Naive B cell (primary cell): ENCODE measurements around the gene POFUT2. TPM values are rescaled to one million over a fixed set of nuclear protein-coding genes. Genes with fewer than 3 reads are reported as not detected.
A peak's percentile ranks its signal among the peaks of the same experiment; 100 is the strongest.

Experiments
- ATAC-seq, 2 donors: fragments of 150-1000 bp; cut with Tn5 transposase; 2 replicates each; pipeline ENCODE4 v1.10.0; 2021; ENCODE audit warnings: low read depth in 2 of 2, mild to moderate bottlenecking in 2 of 2, moderate library complexity in 2 of 2
- DNase-seq: peaks from one replicate; pipeline ENCODE4 v3.0.0; 2022
- H3K27ac Mint-ChIP-seq, 6 donors: one replicate each; pipeline ENCODE4 v1.8.0; 2020 to 2022; ENCODE audit warnings: mild to moderate bottlenecking in 6 of 6, mixed read lengths in 6 of 6, moderate library complexity in 5 of 6, inconsistent platforms in 2 of 6
- H3K27me3 Mint-ChIP-seq, 3 donors: one replicate each; pipeline ENCODE4 v1.8.0; 2021 to 2022; ENCODE audit warnings: mixed read lengths in 3 of 3, mild to moderate bottlenecking in 1 of 3
- H3K36me3 Mint-ChIP-seq, 2 donors: one replicate each; pipeline ENCODE4 v1.8.0; 2020 to 2022; ENCODE audit warnings: mixed read lengths in 2 of 2, inconsistent platforms in 1 of 2, mild to moderate bottlenecking in 1 of 2
- H3K4me1 Mint-ChIP-seq, 3 donors: one replicate each; pipeline ENCODE4 v1.8.0; 2020 to 2022; ENCODE audit warnings: mixed read lengths in 3 of 3, inconsistent platforms in 1 of 3, mild to moderate bottlenecking in 1 of 3, moderate library complexity in 1 of 3
- H3K4me3 Mint-ChIP-seq, 8 donors: one replicate each; pipeline ENCODE4 v1.8.0; 2020 to 2022; ENCODE audit warnings: mild to moderate bottlenecking in 8 of 8, mixed read lengths in 8 of 8, moderate library complexity in 8 of 8, inconsistent platforms in 2 of 8
- H3K9me3 Mint-ChIP-seq, 7 donors: one replicate each; pipeline ENCODE4 v1.8.0; 2020 to 2022; ENCODE audit warnings: mixed read lengths in 7 of 7, mild to moderate bottlenecking in 5 of 7, inconsistent platforms in 2 of 7, moderate library complexity in 1 of 7
- polyA plus RNA-seq, 6 donors: library from polyadenylated mRNA; unstranded; fragments of 300-500 nt; fragmentation: Illumina TruSeq; gene quantifications; one replicate each; pipeline ENCODE4 v1.2.3, GENCODE V29; 2021; ENCODE audit warnings: low read depth in 6 of 6

POFUT2 gene
- polyA plus RNA-seq, 6 donors from 2014 or later: 2.8 to 10.2 (median 5.2) TPM

DNA sequence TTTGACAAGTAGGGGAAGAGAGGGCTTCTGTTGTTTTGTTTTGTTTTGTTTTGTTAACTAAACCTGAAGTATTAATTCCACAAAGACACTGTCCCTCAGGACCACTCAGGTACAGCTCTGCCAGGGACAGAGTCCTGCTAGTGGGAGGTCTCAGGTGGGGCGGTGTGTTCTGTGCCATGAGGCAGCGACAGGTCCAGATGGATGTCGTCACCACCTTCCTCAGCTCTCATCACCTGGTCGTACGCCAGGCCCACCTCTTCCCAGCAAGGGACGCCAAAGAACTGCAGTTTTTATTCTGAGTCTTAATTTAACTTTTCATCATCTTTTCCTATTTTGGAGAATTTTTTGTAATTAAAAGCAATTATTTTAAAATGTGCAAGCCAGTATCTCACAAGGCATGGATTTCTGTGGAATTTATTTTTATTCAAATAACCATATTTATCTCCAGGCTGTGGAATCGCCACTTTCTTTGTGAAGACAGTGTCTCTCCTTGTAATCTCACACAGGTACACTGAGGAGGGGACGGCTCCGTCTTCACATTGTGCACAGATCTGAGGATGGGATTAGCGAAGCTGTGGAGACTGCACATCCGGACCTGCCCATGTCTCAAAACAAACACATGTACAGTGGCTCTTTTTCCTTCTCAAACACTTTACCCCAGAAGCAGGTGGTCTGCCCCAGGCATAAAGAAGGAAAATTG is 62.5 kb downstream of the POFUT2 start:
- H3K27ac Mint-ChIP-seq: peak overlapping the region in 4 of 6 donors; percentile 4 to 69 (median 42)
- H3K27me3 Mint-ChIP-seq: no peaks in the 10 kb centered on the region
- peaks cover 0 to 2% (median 0%) of the 10 kb centered on the region in 7 donors for H3K9me3 Mint-ChIP-seq
- DNase-seq (no peak), ATAC-seq (no peak)
- H3K4me1 Mint-ChIP-seq: peaks cover 7 to 23% (median 8%) of the 10 kb centered on the region in 3 donors
- no peak overlapping the region for H3K4me3 Mint-ChIP-seq
- H3K36me3 Mint-ChIP-seq: peaks cover 5 to 9% of the 10 kb centered on the region in 2 donors

DNA sequence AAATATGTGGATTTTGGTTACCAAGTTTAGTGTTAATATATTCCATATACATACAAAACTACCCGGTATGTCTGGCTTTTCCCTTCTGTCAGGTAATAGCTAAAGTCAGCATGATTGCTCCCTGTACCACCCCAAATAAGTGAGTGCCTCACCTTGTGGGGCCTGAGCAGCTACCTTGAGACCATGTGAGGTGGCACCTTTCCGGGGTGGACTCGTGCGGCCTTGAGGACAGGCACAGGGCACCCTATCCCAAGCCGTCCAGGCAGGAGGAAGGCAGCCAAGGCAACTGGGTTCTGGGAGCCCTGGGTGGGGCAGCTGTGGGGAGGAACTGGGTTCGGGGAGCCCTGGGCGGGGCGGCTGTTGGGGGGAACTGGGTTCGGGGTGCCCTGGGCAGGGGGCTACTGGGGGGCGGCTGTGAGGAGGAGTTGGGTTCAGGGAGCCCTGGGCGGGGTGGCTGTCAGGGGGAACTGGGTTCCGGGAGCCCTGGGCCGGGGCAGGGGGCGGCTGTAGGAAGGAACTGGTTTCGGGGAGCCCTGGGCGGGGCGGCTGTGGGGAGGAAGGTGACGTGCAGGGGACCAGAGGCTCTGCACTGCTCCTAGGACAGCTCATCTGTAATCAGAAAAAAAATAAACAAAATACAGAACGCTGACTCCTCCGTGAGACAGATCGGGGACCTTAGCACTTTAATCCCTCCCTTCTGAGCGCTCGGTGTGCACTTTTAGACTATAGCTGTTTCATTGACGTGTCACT is 63.3 kb downstream of the POFUT2 start:
- Mint-ChIP-seq H3K27ac (peak overlapping the region in 3 of 6 donors; percentile 41 to 69 (median 57)), H3K36me3 (peaks cover 5 to 9% of the 10 kb centered on the region in 2 donors), H3K4me3 (peak overlapping the region in 1 of 8 donors; percentile 32), H3K4me1 (peaks cover 7 to 23% (median 8%) of the 10 kb centered on the region in 3 donors), H3K9me3 (peaks cover 0 to 2% (median 0%) of the 10 kb centered on the region in 7 donors), H3K27me3 (no peaks in the 10 kb centered on the region)
- ATAC-seq (no peak), DNase-seq (no peak)

DNA sequence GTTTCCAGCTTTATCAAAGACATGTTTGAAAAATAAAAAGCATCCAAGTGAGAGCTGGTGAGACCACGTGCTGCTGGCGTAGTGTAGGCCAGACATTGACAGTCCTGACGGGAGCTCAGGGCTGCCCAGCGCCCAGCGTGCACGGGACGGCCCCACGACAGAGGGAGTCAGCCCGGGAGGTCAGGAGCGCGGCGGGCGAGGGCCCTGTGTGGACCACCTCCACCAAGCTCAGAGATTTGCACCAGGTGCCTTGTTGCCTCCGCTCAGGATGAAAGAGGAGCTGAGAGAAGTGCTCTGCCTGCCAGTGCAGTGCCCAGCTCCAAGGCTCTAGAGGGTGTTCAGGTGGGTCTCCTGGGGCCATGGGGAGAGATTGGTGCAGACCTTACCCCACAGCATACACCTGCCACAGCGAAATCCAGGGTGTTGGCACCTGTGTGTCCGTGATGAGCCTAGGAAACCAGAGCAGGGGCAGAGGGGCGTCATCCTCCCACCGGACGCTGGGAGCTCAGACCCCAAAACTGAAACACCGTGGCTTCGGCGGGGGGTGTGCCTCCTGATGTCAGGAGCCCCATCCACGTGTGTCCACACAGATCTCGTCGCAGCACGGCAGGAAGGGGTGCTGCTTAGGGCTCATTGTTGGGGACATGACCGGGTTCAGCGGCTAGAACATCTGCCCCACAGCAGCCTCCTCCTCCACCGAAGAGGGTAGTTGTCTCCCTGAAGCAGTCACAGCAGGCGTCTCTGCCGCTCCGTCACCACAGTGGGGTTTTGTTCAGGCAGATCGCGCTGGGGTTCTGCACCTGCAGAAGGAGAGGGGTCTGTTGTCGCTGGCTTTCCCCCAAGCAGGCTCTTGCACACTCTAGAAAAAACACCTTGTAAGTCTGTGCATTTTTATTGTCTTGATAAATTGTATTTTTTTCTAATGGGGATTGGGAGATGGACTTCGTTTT is 64.2 kb downstream of the POFUT2 start:
- H3K4me3 Mint-ChIP-seq: peak overlapping the region in 1 of 8 donors; percentile 52
- peaks cover 7 to 23% (median 8%) of the 10 kb centered on the region in 3 donors for H3K4me1 Mint-ChIP-seq

DNA sequence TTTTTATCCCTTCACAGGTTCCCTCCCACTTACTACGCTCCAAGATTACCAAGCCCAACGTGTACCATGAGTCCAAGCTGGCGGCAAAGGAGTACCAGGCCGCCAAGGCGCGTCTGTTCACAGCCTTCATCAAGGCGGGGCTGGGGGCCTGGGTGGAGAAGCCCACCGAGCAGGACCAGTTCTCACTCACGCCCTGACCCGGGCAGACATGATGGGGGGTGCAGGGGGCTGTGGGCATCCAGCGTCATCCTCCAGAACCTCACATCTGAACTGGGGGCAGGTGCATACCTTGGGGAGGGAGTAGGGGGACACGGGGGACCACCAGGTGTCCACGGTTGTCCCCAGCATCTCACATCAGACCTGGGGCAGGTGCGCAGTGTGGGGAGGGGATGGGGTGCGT is 65.7 kb downstream of the POFUT2 start:
- peaks cover 24 to 27% of the 10 kb centered on the region in 2 donors for H3K36me3 Mint-ChIP-seq
- DNase-seq (no peak), ATAC-seq (no peak)
- no peak overlapping the region for H3K4me3 Mint-ChIP-seq
- peak overlapping the region in 1 of 6 donors; percentile 47 for H3K27ac Mint-ChIP-seq
- peaks cover 7 to 15% (median 13%) of the 10 kb centered on the region in 3 donors for H3K4me1 Mint-ChIP-seq
- H3K9me3 Mint-ChIP-seq: peaks cover 2 to 7% (median 5%) of the 10 kb centered on the region in 7 donors
- H3K27me3 Mint-ChIP-seq: no peaks in the 10 kb centered on the region

More for the DNA sequence above, 64.2 kb downstream of the POFUT2 start:
- no peak for DNase-seq
- ATAC-seq: no peak
- Mint-ChIP-seq H3K36me3 (peaks cover 9 to 12% of the 10 kb centered on the region in 2 donors), H3K9me3 (no peaks in the 10 kb centered on the region), H3K27ac (peak overlapping the region in 3 of 6 donors; percentile 39 to 59 (median 41)), H3K27me3 (no peaks in the 10 kb centered on the region)

DNA sequence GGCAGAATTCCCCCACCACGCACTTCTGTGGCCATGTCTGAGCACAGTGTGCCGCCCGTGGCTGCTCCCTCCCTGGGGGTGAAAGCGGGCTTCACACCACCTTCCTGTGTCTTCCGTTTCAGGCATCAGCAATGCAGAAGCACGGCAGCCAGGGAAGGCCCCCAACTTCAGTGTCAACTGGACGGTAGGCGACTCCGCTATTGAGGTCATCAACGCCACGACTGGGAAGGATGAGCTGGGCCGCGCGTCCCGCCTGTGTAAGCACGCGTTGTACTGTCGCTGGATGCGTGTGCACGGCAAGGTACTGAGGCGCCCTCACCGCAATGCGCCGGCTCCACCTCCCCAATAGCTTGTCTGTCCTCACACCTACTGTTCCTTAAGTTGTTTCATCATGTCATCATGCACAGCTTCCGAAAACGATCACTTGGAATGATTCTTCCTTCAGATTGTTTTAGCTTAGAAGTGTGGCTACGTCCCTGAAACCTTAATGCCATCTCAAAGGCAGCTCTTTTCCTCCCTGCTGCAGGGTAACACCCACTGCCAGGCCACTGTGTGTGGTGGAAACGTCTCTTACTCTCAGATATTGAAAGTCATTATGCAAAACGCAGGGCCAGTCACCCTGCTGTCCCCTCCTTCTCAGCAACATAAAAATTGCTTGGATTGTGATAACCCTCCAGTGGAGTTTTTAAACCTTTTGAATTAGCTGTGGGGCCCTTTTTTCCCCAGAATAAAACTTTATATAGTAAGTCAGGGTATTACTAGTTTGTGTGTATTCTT is 66.8 kb downstream of the POFUT2 start:
- H3K27me3 Mint-ChIP-seq: no peaks in the 10 kb centered on the region
- H3K4me1 Mint-ChIP-seq: peaks cover 0 to 10% (median 7%) of the 10 kb centered on the region in 3 donors
- peaks cover 5 to 10% (median 8%) of the 10 kb centered on the region in 7 donors for H3K9me3 Mint-ChIP-seq
- DNase-seq (no peak), ATAC-seq (no peak)
- H3K4me3 Mint-ChIP-seq: no peak overlapping the region
- H3K36me3 Mint-ChIP-seq: peaks cover 30 to 36% of the 10 kb centered on the region in 2 donors
- no peak overlapping the region for H3K27ac Mint-ChIP-seq

DNA sequence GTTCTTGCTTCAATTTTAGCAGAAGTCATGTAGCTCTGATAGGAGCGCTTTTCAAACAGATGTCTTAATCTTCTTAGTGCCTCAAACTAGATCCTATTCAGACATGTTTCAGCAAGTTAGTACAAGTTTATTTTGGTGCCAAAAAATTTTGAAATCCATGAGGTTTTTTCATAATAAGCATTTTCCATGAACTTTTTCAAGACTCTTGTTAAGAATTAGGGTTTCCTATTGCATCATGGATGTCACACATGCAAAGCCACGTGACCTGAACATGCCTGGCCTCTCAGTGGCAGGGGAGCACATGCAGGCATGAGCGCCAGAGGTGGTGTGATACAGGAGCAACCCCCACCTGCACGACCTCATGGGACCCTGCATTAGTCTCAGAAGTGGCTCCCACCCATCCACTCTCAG is 67.6 kb downstream of the POFUT2 start:
- H3K9me3 Mint-ChIP-seq: peaks cover 5 to 10% (median 8%) of the 10 kb centered on the region in 7 donors
- no peak overlapping the region for H3K27ac Mint-ChIP-seq
- peaks cover 30 to 36% of the 10 kb centered on the region in 2 donors for H3K36me3 Mint-ChIP-seq
- no peak for DNase-seq
- H3K4me3 Mint-ChIP-seq: no peak overlapping the region
- H3K27me3 Mint-ChIP-seq: no peaks in the 10 kb centered on the region
- no peak for ATAC-seq
- peaks cover 0 to 10% (median 3%) of the 10 kb centered on the region in 3 donors for H3K4me1 Mint-ChIP-seq

DNA sequence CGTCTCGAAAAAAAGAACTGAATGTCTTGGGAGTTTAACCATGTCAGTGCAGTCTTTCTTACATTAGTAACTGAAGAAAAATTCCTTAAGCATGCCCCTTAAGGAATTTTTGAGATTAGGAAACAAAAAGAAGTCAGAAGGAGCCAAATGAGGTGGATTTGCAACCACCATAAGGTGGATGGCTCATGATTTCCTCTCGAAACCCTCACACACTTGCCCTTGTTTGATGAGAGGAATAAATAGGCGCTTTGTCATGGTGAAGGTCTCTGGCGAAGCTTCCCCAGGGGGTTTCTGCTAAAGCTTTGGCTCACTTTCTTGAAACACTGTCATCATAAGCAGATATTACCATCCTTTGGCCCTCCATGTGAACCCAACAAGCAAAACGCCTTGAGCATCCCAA is 68.2 kb downstream of the POFUT2 start:
- H3K4me1 Mint-ChIP-seq: peaks cover 0 to 10% (median 3%) of the 10 kb centered on the region in 3 donors
- no peak overlapping the region for H3K27ac Mint-ChIP-seq
- H3K36me3 Mint-ChIP-seq: peaks cover 35 to 36% of the 10 kb centered on the region in 2 donors
- DNase-seq: no peak
- H3K27me3 Mint-ChIP-seq: no peaks in the 10 kb centered on the region
- no peak overlapping the region for H3K4me3 Mint-ChIP-seq
- no peak for ATAC-seq
- H3K9me3 Mint-ChIP-seq: peaks cover 5 to 10% (median 8%) of the 10 kb centered on the region in 7 donors

DNA sequence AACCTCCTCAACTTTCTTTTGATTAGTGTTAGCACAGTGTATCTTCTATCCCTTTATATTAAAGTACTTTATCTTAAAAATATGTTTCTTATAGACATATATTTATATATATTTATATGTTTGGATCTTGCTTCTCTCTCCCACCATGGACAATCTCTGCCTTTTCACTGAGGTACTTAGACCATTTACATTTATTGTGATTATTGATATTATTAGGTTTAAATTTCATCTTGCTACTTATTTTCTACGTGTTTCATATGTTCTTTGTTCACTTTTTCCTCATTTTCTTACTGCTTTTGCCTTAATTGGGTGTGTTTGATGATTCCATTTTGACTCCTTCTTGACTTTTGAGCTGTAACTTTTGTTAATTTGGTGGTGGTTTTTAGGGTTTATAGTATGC is 70.7 kb downstream of the POFUT2 start:
- Mint-ChIP-seq H3K4me3 (no peak overlapping the region), H3K4me1 (peaks cover 0 to 10% (median 3%) of the 10 kb centered on the region in 3 donors), H3K36me3 (peaks cover 36 to 44% of the 10 kb centered on the region in 2 donors), H3K27me3 (no peaks in the 10 kb centered on the region), H3K27ac (peak overlapping the region in 1 of 6 donors; percentile 81), H3K9me3 (peaks cover 5 to 10% (median 8%) of the 10 kb centered on the region in 7 donors)
- no peak for DNase-seq
- no peak for ATAC-seq

DNA sequence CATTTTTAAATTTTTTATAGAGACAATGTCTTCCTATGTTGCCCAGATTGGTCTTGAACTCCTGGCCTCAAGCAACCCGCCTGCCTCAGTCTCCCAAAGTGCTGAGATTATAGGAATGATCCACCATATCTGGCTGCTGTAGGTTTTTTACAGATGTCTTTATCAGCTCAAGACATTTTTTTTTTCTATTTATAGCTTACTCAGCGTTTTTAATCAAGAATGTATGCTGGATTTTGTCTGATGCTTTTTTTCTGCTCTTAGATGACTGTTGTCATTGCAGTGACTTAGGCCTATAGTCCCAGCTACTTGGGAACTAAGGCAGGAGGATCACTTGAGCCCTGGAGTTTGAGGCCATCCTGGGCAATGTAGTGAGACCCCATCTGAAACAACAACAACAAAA is 72.5 kb downstream of the POFUT2 start:
- no peak for DNase-seq
- Mint-ChIP-seq H3K9me3 (peaks cover 5 to 10% (median 8%) of the 10 kb centered on the region in 7 donors), H3K36me3 (peaks cover 27 to 41% of the 10 kb centered on the region in 2 donors), H3K27me3 (no peaks in the 10 kb centered on the region), H3K27ac (peak overlapping the region in 3 of 6 donors; percentile 15 to 39 (median 30)), H3K4me1 (peaks cover under 1 to 10% (median 7%) of the 10 kb centered on the region in 3 donors), H3K4me3 (no peak overlapping the region)
- ATAC-seq: no peak

Other genes with a start within 250 kb of the POFUT2 start
- 10 to 100 TPM; 19.9 to 63.5 (median 28.7) TPM for gene ADARB1, start 213.3 kb downstream of the POFUT2 start, polyA plus RNA-seq
- gene COL18A1, start 117.3 kb upstream of the POFUT2 start, polyA plus RNA-seq: under 1 TPM; 0.13 to 0.49 (median 0.21) TPM